Upper lobe of right lung (tissue), 1 donor: Measurements from ENCODE around the gene BAZ2B. TPM values are rescaled to one million over a fixed set of nuclear protein-coding genes. Genes with fewer than 3 reads are reported as not detected.

Source experiments
- ATAC-seq: fragments of 200-7000 bp; cut with Tn5 transposase; one replicate; pipeline ENCODE4 v1.9.1; 2020; ENCODE audit warnings: mild to moderate bottlenecking, moderate library complexity
- DNase-seq: peaks from one replicate; pipeline ENCODE4 v3.0.0-alpha.2; 2020
- H3K27ac ChIP-seq: fragments of 200-600 bp; one replicate; pipeline ENCODE4 v1.8.0; 2022
- H3K27me3 ChIP-seq: fragments of 200-600 bp; one replicate; pipeline ENCODE4 v1.8.0; 2022; ENCODE audit warnings: mild to moderate bottlenecking
- H3K36me3 ChIP-seq: fragments of 200-600 bp; one replicate; pipeline ENCODE4 v1.8.0; 2022
- H3K4me1 ChIP-seq: fragments of 200-600 bp; one replicate; pipeline ENCODE4 v1.8.0; 2022
- H3K4me3 ChIP-seq: fragments of 200-600 bp; one replicate; pipeline ENCODE4 v1.8.0; 2022; ENCODE audit warnings: mild to moderate bottlenecking
- H3K9me3 ChIP-seq: fragments of 200-600 bp; one replicate; pipeline ENCODE4 v1.8.0; 2022
- CTCF ChIP-seq: fragments of 200-600 bp; IDR thresholded peaks from one replicate; pipeline ENCODE4 v1.8.0; 2022; ENCODE audit warnings: antibody characterized with exemption
- intact Hi-C: fragments of 100-400 bp; cut with DNase I; formaldehyde crosslinking; loops from one replicate; pipeline ENCODE4 v1.11.0; 2022
- total RNA-seq: library from RNA; stranded (reverse); fragmentation: NEBNext Ultra II Directional; extraction: Animal tissue kit (Norgen Biotek cat#: 25700); gene quantifications from one replicate; pipeline ENCODE4 v1.2.1, GENCODE V29; 2021
- donor health status: DM: no; HTN: yes; CAD: no; lungs with severe emphysema.

The BAZ2B gene
- total RNA-seq, 1 donor from 2014 or later = 91.9 TPM

GRCh38 chr2:159623436-159623835 lies 7.1 kb upstream of the BAZ2B start:
- Histone ChIP-seq H3K4me1 (no peaks in the 10 kb centered on the region), H3K36me3 (no peaks in the 10 kb centered on the region), H3K27ac (no peak overlapping the region), H3K9me3 (no peaks in the 10 kb centered on the region), H3K27me3 (no peaks in the 10 kb centered on the region), H3K4me3 (no peak overlapping the region)
- intact Hi-C loops = no loop called here
- no peak for DNase-seq
- ATAC-seq = no peak
- TF ChIP-seq CTCF = no peak

- TF ChIP-seq CTCF = no peak
- no peaks in the 10 kb centered on the region for H3K36me3 ChIP-seq
- H3K4me3 ChIP-seq = no peak overlapping the region
- H3K4me1 ChIP-seq = peaks cover 4% of the 10 kb centered on the region
- DNase-seq (no peak), ATAC-seq (no peak)
- intact Hi-C loops = no loop called here
- H3K27me3 ChIP-seq = no peaks in the 10 kb centered on the region
- H3K9me3 ChIP-seq = no peaks in the 10 kb centered on the region
- no peak overlapping the region for H3K27ac ChIP-seq
These were observed 6.6 kb upstream of the BAZ2B start for GRCh38 chr2:159622966-159623365.

- DNase-seq = no peak
- no peak for TF ChIP-seq CTCF
- ATAC-seq = no peak
- Histone ChIP-seq H3K4me1 (peaks cover 8% of the 10 kb centered on the region), H3K36me3 (no peaks in the 10 kb centered on the region), H3K4me3 (no peak overlapping the region), H3K9me3 (no peaks in the 10 kb centered on the region), H3K27ac (no peak overlapping the region), H3K27me3 (no peaks in the 10 kb centered on the region)
- intact Hi-C loops = no loop called here
These were observed 4.4 kb upstream of the BAZ2B start for GRCh38 chr2:159620796-159621195.

GRCh38 chr2:159617646-159618045 lies 1.3 kb upstream of the BAZ2B start:
- no peak for TF ChIP-seq CTCF
- Histone ChIP-seq H3K36me3 (no peaks in the 10 kb centered on the region), H3K9me3 (no peaks in the 10 kb centered on the region), H3K27me3 (no peaks in the 10 kb centered on the region), H3K27ac (no peak overlapping the region), H3K4me3 (no peak overlapping the region), H3K4me1 (peaks cover 8% of the 10 kb centered on the region)
- DNase-seq = no peak
- ATAC-seq = no peak
- intact Hi-C loops = no loop called here

GRCh38 chr2:159617100-159617499 lies 752 bp upstream of the BAZ2B start:
- Histone ChIP-seq H3K4me3 (peak overlapping the region; percentile 77), H3K27ac (peak overlapping the region; percentile 98), H3K9me3 (no peaks in the 10 kb centered on the region), H3K36me3 (no peaks in the 10 kb centered on the region), H3K27me3 (no peaks in the 10 kb centered on the region), H3K4me1 (peaks cover 13% of the 10 kb centered on the region)
- no peak for TF ChIP-seq CTCF
- ATAC-seq (no peak), DNase-seq (no peak)
- intact Hi-C loops = no loop called here
